AG09319 (cell line): ENCODE data around the gene FHL2.

Experiments used
- DNase-seq: peaks from one replicate; pipeline ENCODE4 v3.0.0-alpha.2; 2010; ENCODE audit warnings: low read depth; ENCODE audit errors: extremely low read depth
- TF ChIP-seq, protein P1 (sequence below): IDR thresholded peaks from 2 replicates; pipeline ENCODE4 v1.5.1; 2011; ENCODE audit warnings: low read depth, mild to moderate bottlenecking, inconsistent platforms, low read length, moderate library complexity

The FHL2 gene

DNA sequence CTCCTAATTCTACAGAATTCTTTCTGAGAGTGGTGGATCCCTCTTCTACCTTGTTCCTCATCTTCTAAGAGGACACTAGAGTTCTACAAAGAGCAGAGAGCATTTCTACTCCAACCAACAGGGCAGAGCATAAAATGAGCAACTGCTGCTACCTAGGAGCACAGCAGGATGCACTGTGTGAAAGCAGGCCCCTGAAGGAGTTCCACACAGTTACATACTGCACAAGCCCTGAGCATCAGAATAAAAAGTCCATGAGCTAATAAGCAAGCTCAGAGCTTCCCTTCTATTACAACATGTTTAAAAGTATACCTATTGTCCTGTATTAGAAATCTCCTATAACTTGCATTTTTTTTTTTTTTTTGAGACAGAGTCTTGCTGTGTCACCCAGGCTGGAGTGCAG, 8.4 kb downstream of the FHL2 start:
- no peak for DNase-seq
- TF ChIP-seq, protein P1, sequence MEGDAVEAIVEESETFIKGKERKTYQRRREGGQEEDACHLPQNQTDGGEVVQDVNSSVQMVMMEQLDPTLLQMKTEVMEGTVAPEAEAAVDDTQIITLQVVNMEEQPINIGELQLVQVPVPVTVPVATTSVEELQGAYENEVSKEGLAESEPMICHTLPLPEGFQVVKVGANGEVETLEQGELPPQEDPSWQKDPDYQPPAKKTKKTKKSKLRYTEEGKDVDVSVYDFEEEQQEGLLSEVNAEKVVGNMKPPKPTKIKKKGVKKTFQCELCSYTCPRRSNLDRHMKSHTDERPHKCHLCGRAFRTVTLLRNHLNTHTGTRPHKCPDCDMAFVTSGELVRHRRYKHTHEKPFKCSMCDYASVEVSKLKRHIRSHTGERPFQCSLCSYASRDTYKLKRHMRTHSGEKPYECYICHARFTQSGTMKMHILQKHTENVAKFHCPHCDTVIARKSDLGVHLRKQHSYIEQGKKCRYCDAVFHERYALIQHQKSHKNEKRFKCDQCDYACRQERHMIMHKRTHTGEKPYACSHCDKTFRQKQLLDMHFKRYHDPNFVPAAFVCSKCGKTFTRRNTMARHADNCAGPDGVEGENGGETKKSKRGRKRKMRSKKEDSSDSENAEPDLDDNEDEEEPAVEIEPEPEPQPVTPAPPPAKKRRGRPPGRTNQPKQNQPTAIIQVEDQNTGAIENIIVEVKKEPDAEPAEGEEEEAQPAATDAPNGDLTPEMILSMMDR: no peak

DNA sequence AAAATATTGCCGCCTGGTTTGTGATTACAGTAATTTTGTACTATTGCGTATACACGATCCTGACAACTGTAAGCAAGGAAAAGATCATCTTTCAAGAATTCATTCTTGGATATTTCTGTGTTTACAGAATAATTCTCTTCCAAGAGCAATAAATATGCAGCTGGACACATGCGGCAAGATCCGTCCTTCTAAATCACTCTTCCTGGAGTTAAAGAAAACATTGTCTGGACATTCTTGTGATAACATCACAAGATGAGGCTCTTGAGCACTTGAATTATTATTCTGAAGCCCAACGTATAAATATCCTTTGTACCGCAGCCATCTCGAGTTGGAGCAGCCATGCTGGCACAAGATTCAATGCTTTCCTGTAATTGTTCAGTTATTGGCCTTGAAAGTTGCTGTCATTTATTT, 9.9 kb downstream of the FHL2 start:
- peak; percentile 90 for DNase-seq
- TF ChIP-seq, protein P1: no peak

DNA sequence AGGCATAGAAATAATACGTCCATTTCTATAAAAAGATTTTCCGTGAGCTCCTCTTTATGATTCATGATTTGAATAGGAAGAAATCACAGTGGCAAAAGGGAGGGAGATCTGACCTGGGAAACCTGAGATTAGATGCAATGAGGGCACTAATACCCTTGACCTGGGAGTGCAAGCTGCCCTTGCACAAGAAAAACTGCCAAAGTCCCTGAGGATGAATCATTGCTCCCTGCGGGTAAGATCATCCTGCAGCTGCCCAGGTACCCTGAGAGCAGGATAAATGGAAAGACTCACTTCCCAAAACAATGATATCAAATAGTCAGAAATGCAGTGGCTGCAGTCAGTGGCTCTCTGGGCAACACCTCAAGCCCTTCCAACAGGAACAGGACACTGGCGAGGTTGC, 11.6 kb downstream of the FHL2 start:
- DNase-seq: no peak
- TF ChIP-seq, protein P1: no peak

DNA sequence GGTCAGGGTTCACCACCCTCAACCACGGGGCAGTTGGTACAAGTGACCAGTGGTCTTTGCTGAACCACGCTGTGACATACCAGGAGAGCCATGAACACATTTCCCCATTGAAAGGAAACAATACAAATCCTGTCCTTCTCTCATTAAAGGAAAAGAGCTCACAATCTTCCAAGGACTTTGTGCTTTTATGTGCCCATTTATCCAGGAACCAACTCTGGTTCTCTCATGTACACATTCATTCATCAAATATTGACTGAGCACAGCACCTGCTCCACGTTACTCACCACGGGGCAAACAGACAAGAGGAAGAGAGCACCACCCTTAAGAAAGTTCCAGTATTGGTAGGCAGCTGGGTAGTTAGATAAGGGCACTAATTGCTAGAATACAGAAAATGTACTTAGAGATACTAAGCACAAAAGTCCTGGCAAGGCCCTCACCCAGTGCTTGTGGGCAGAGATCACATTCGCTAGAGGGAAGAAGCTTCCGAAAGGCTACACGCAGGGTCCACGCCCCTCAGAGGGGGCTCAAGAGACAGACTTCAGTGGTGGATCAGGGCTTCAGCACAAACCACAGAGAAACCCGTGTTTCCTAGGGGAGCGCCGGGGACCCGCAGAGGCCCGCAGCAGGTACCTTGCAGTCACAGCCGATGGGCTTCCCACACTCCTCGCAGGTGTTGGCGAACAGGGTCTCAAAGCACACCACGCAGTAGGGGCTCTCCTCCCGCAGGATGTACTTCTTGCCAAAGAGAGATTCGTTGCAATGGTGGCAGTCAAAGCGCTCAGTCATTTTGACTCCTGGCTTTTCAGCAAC, 12.9 kb downstream of the FHL2 start:
- no peak for DNase-seq
- TF ChIP-seq, protein P1: no peak

DNA sequence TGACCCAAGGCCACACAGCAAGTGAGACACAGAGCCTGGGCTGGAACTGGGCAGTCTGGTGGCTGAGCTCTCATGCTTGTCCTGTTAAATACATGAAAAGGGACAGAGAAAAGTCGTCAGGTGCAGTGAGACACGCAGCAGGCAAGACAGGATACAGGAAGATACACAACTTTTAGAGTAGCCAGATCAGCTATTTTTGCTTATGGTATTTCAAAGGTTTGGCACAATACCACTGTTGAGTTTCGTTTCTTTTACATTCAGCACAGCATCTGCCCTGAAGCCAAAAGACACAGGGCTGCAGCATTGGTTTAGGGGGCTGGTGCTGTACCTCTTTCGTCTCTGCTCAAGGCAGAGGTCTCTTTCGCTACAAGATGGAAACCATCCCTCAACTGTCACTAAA, 14.0 kb downstream of the FHL2 start:
- TF ChIP-seq, protein P1: no peak
- no peak for DNase-seq

DNA sequence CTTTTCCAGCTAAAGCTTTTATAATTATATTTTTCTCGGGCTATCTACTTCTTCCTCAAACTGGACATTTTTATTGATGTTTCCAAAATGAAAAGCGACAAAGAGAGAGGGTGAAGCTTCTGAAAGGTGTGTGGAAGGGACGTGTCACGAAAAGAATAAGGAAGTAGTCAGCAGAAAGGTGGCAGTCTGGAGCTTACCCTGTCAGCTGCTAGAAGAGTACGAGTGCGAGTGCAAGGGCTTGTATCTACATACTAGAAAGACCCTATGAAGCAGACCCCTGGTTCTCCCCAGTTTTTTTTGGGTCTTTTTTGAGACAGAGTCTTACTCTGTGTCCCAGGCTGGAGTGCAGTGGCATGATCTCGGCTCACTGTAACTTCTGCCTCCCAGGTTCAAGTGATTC, 14.6 kb downstream of the FHL2 start:
- DNase-seq: no peak
- TF ChIP-seq, protein P1: no peak

DNA sequence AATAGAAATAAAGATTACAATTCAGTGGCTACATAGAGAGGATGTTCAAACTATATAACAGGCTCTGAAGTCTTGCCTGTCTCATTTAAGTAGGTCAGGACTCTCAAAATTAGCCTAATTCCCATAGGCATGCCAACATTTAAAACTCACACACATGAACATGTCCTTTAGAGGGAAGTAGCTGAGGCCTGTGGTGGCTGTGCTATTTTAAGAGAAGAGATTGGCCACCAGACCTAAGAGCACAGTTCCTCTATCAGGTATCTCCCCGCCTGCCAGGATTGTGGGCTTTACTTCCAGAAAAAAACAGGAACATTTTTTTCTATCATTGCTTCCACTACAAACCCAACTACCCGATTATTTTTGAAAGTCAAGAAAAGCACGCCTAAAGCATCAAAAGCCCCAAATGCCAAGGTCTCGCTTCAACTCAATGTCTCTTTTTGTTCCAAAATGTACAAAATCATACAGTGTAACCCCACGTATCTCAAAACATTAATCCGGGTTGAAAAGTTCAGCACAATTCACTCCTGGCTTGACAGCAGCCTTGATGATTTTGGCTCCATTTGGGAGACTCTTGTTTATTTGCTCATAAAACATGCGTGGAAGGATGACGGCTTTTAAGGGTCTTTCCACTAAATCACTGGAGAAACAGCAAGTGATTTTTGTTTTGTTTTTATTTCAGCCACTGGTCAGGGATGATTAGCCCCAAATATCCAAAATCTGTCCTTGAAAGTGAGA, 15.3 kb downstream of the FHL2 start:
- DNase-seq: no peak
- TF ChIP-seq, protein P1: no peak
